Activated CD8-positive, alpha-beta memory T cell treated with anti-CD3 and anti-CD28 coated beads for 36 hours (primary cell): ENCODE results near the gene CMTR2. TPM values are rescaled to one million over a fixed set of nuclear protein-coding genes. Genes with fewer than 3 reads are reported as not detected.

ENCODE experiments used
- CTCF ChIA-PET: fragments of 350-600 bp; sonication (Branson Sonifier 250); formaldehyde crosslinking; loops from one replicate; lab custom pipeline; 2021; ENCODE audit warnings: antibody characterized with exemption; lab: Charles Lee
- POLR2A ChIA-PET: fragments of 350-600 bp; sonication (Branson Sonifier 250); formaldehyde crosslinking; loops from one replicate; lab custom pipeline; 2021; ENCODE audit warnings: antibody characterized with exemption; lab: Charles Lee
- total RNA-seq, 2 experiments: library from RNA; stranded (reverse); gene quantifications; one replicate each; pipeline ENCODE4 v1.2.3, GENCODE V29; 2021

Gene CMTR2
- total RNA-seq, 2 experiments from 2014 or later, result 20.9 to 21.0 TPM

DNA sequence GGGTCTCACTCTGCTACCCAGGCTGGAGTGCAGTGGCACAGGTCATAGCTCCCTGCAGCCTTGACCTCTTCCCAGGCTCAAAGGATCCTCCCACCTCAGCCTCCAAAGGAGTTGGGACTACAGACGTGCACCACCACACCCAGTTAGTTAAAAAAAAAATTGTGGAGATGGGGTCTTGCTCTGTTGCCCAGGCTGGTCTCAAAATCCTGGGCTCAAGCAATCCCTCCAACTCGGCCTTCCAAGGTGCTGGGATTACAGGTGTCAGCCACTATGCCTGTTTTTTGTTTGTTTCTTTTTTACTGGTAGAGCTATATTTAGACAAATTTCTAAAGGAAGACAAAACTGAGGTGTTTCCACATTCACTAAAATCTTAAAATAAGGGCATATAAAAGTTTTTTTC lies 1.7 kb downstream of the CMTR2 start:
- CTCF ChIA-PET, result interaction anchor here (1.7 kb wide), 1 partner anchor 25 kb away, joined by 4 read pairs; no protein-coding TSS in a partner anchor
- POLR2A ChIA-PET, result no interaction called here

GRCh38 chr16:71283612-71284011 lies 5.6 kb downstream of the CMTR2 start:
- POLR2A ChIA-PET, result no interaction called here
- CTCF ChIA-PET, result no interaction called here

DNA sequence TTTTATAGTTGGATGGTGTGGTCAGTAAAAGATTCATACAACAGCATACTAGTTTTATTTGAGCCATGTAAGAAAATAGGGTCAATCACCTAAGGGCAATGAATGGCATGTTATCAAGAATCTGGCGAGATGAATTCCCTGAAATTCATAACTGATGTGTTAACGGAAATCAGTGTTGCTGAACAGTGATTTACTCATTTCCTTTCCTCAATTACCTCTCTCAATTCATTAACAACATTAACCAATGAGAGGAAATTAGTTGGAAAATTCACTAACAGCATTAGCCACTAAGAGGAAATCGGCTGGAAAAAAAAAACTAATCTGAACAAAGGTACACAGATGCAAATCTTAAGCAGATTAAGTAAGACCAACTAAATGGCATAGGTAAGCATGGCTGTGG lies 6.3 kb downstream of the CMTR2 start:
- POLR2A ChIA-PET, result no interaction called here
- CTCF ChIA-PET, result no interaction called here

DNA sequence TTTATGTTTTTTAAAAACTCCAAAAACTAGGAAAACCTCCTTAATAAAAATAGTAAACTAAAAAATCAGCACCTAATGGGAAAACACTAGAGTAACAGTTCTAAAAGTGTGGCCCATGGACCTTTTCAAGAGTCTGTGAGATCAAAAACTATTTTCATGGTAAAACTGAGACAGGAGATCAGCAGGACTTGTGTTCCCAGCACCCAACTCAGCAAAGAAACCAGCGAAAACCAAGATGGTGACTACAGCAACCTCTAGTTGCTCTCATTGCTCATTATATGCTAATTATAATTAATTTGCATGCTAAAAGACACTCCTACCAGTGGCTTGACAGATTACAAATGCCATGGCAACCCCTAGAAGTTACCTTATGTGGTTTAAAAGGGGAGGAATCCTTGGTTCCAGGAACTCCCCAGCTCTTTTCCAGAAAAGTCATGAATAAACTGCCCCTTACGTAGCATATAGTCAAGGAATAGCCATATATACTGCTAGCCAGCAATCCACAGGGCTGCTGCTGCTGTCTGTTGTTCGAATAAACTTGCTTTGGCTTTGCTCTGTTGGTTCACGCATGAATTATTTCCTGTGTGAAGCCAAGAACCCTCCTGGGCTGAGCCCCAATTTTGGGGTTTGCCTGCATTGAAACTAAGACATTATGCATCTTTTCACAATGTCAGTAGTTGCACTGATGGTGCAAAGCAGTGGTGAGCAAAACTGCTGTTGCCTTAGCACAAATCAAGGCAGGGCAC lies 12.4 kb downstream of the CMTR2 start:
- CTCF ChIA-PET, result no interaction called here
- POLR2A ChIA-PET, result no interaction called here

GRCh38 chr16:71273384-71273783 lies 15.8 kb downstream of the CMTR2 start:
- ChIA-PET POLR2A (no interaction called here), CTCF (no interaction called here)

- POLR2A ChIA-PET, result no interaction called here
- CTCF ChIA-PET, result no interaction called here
Measured at GRCh38 chr16:71264299-71264698, 24.9 kb downstream of the CMTR2 start.

- CTCF ChIA-PET, result no interaction called here
Measured at GRCh38 chr16:71263582-71263981, 25.6 kb downstream of the CMTR2 start.

DNA sequence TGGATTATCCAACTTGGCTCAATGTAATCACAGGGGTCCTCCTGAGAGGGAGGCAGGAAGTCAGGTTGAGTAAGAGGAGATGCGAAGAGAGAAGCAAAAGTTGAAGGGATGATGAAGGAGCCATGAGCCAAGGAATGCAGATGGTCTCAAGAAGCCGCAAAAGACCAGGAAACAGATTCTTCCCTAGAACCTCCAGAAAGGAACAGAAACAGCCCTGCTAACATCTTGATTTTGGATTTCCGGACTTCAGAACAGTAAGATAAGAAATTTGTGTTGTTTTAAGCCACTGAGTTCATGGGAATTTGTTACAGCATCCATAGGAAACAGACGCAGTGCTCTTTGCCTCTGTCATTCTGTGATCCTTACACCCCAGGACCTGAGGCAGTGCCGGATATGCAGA lies 26.8 kb downstream of the CMTR2 start:
- POLR2A ChIA-PET, result no interaction called here
- CTCF ChIA-PET, result interaction anchor here (0.9 kb wide), 1 partner anchor 12 kb away, joined by 3 read pairs; no protein-coding TSS in a partner anchor

More at GRCh38 chr16:71263582-71263981, 25.6 kb downstream of the CMTR2 start:
- POLR2A ChIA-PET, result no interaction called here

DNA sequence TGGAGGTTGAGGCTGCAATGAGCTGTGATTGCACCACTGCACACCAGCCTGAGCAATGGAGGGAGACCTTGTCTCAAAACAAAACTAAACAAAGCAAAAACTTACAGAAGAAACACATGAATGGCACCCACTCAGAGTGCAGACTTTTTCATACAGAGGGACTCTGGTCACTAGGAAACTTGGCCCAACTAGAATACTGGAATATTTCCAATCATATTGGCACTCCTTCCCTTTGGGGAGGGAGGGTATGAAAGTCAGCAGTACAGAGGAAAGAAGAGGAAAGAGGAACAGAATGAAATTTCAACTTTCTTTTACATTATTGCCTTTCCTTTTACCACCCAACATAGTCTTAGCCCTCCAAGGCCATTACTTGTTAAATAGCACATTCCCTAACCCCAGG lies 28.2 kb downstream of the CMTR2 start:
- ChIA-PET CTCF (no interaction called here), POLR2A (no interaction called here)

DNA sequence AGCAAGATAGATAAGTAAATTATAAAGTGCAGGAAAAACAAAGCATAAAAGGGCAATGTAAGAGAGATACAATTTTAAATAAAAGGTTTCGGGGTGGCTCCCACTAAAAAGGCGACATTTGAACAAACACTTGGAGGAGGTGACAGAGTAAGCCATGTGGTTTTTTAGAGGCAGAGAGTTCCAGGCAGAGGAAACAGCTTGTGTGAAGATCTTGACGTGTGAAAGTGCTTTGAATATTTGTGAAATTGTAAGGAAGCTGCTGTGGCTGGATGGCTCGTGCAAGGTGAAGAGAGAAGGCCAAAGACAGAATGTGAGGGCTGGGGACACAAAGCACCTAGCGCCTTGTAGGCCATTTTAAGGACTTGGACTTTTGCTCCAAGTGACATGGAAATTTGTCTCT lies 30.1 kb downstream of the CMTR2 start:
- CTCF ChIA-PET, result no interaction called here
- POLR2A ChIA-PET, result no interaction called here

DNA sequence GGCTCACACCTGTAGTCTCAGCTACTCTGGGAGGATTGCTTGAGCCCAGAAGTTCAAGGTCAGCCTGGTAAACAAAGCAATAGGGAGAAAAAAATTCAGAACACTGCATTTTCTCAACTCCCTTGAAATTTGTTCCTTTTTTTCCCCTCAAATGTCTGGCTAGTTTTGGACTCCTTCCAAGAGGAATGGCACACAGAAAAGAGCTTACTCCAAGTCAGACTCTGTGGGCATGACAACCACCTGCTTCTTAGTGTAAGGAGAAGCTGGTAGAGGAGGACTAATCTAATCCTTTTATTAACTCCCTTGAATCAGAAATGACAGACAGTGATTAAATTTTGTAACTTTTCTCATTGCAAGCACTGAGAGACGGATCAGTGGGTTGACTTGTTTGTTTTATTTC lies 30.8 kb downstream of the CMTR2 start:
- CTCF ChIA-PET, result no interaction called here
- POLR2A ChIA-PET, result no interaction called here

GRCh38 chr16:71257768-71258167 lies 31.4 kb downstream of the CMTR2 start:
- CTCF ChIA-PET, result no interaction called here

DNA sequence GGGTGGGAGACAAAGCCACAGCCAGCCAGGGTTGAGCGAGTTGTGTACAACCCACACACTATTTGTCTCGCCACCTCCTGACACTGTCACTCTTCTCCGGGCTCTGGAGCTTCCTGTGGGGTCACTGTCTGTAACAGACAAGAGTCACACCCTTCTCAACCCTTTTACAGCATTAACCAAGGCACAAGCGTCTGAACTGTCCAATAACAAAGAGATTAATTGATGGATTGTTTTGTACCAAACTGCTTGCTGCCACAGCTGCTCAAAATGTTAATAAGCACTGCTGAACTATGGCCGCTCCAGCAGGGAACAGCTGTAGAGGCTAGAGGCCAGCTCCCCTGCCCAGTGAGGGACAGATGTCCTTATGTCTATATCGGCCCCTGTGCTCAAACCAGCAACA lies 33.5 kb downstream of the CMTR2 start:
- ChIA-PET POLR2A (no interaction called here), CTCF (no interaction called here)

More at GRCh38 chr16:71257768-71258167, 31.4 kb downstream of the CMTR2 start:
- POLR2A ChIA-PET, result no interaction called here

- CTCF ChIA-PET, result no interaction called here
- POLR2A ChIA-PET, result no interaction called here
Measured at GRCh38 chr16:71254832-71255525, 34.2 kb downstream of the CMTR2 start.

DNA sequence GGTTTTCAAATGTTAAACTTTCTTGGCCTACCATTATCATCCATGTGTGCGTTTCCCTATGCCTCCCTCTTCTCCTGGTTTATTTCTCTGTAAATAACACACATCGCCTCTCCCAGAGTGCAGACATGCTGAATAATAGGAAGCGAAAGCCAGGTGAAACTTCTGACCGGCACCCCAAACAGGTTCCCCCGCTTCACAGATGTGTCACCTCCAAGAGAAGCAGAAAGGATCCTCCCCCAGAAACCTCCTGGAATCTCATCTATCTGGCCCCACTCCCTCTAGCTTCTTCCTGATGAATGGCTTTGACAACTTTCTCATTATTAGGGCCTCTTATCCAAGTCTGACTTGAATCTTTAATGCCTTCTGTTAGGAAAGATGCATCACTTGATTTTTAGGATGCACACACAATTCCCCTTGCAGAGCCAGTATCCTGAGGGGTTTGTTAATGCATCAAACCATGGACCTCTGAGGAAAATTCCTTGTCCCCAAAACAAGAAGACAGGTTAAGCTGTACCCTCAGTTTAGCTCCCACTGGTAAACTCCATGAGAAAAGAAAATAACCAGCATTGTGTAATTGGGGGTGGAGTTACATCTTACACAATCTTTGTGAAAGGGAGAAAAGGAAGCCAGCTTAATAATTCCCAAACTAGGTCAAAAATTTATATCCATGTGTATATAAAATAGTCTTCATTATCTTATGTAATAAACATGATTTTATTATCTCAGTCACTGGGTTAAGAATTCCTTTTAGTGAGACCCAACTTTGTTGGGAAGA lies 38.6 kb downstream of the CMTR2 start:
- POLR2A ChIA-PET, result no interaction called here
- CTCF ChIA-PET, result interaction anchor here (0.5 kb wide), 1 partner anchor 12 kb away, joined by 3 read pairs; no protein-coding TSS in a partner anchor

DNA sequence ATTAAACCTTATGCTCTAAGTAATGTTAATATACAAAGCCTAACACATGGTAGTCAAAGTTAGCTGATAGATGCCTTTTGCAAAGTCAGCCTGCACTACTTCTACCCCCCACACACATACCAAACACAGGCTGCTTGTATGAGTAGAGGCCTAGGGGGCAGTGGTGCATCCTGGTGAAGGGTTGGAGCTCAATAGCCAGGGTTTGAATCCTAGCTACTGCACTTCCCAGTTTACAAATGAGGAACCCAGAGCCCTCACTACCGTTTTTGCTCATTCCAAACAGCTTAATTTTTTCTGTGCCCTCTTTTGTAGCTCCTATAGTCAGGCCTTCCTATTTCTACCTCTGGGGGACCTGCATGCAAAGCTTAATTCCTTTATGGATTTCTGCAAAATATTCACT lies 39.8 kb downstream of the CMTR2 start:
- CTCF ChIA-PET, result interaction anchor here (0.8 kb wide), 1 partner anchor 10 kb away, joined by 3 read pairs; no protein-coding TSS in a partner anchor
- POLR2A ChIA-PET, result no interaction called here

DNA sequence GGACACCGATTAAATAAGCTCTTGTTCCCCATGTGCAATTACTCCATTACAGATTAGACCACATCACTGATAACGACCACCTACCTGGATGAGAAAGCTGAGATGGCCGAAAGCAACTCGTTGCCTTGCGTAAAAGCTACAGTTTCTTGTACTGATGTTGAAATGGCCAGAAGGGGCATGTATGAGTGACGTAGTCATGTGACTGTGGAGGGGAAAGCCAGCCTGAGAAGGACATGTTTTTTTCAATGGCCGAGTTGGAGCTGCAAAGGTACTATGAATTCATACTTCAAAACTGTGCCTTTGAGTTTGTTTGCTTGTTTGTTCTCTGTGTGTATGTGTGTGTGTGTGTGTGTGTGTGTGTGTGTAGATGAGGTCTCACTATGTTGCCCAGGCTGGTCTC lies 41.7 kb downstream of the CMTR2 start:
- ChIA-PET CTCF (no interaction called here), POLR2A (no interaction called here)

DNA sequence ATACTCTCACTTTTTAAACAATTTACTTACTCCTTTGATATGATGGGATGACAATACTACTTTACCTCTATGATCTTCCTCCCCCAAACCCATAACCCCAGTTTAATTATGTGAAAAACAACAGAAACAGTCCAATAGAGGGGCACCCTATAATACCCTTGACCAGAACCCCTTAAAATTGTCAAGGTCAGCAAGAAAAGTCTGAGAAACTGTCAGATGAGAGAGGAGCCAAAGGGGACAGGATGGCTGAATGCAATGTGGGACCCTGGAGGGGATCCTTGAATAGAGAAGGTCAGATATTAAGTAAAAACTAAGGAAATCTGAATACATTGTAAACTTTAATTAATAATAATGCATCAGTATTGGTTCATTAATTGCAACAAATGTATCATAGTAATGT lies 42.9 kb downstream of the CMTR2 start:
- CTCF ChIA-PET, result no interaction called here
- POLR2A ChIA-PET, result no interaction called here

- ChIA-PET CTCF (no interaction called here), POLR2A (no interaction called here)
Measured at GRCh38 chr16:71244521-71244920, 44.7 kb downstream of the CMTR2 start.

DNA sequence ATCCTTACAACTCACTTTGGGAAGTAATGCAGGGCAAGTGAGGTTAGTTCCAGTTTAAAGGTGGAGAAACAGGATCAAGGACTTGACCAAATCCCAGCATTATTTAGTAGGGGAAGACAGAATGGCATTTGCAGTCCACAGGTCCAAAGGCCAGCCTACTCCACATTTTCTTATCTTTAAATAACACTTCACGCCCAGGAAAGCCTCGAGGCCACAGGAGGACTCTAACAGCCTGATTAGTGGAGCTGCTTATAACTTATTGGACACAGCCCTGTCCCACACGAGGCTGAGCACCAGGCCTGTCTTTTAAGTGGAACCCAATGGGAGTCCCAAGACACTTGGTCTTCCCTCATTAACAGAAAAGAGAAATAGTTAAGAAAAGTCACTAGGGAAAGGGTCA lies 46.6 kb downstream of the CMTR2 start:
- CTCF ChIA-PET, result no interaction called here
- POLR2A ChIA-PET, result no interaction called here
